HG02610 (cell line): ENCODE results near the gene PMM2.
A peak's percentile ranks its signal among the peaks of the same experiment; 100 is the strongest.
"Not testable (repeated sequence)": the region's sequence is repeated elsewhere in the genome, so short reads cannot be mapped to it uniquely, and the experiment has no call there.

Experiments
- ATAC-seq: cut with Tn5 transposase; IDR thresholded peaks from one replicate; pipeline ENCODE4 v1.9.1; 2021; ENCODE audit warnings: mild to moderate bottlenecking, moderate library complexity; ENCODE audit not compliant: unreplicated experiment

The PMM2 gene

DNA sequence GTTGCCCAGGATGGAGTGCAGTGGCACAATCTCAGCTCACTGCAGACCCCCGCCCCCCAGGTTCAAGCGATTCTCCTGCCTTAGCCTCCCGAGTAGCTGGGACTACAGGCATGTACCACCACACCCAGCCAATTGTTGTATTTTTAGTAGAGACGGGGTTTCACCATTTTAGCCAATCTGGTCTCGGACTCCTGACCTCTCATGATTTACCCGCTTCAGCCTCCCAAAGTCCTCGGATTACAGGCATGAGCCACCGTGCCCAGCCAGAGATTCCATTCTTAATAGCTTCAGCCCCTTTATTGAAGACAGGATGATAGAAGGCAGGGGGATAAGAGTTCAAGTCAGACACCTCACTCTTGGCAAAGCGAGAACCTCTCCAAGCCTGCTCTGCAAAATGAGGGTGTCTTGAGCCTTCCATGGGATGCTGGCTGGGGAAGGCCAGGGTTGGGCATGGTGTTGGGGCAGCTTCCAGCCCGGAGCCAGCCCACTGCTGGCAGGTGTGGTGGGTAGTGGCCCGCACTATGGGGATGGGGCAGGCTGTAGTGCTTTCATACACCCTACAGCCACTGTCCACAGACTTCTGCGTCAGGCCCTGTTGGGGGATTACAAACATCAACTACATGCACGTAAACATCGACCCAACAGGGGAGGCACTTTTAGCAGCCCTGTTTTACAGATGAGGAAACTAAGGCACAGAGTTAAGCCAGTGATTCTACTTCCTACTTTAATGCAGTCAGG lies 67.7 kb downstream of the PMM2 start:
- no peak for ATAC-seq

DNA sequence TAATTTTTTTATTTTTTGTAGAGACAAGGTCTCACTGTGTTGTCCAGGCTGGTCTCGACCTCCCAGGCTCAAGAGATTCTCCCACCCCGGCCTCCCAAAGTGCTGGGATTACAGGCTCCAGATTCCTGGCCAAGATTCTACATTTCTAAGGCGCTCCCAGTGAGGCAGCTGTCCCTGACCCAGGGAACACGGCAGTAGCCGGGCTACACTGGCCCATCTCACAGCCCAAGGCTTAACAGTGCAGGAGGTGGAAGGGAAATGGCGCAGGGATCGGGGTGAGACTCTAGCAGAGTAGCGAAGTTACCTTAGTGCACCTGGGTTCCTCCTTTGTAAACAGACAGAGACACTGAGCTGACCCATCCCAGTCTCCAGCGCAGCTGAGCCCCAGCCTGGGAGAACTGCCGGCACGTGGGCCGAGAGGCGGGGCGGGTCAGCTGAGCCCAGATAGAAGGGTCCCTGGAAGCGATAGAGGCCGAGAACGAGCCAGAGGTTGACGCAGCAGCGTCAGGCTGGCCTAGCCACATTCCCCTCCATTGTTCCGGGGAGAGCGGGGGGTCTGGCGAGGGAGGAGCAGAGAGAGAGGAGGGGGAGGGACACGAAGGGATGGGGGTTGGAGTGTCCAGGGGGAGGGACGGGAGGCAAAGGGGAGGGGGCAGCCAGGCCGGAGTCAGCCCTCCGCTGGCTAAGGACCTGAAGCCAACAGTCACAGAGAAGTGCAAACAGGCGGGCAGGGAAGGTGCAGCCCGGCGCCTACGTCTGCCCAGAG lies 68.7 kb downstream of the PMM2 start:
- ATAC-seq, result no peak

DNA sequence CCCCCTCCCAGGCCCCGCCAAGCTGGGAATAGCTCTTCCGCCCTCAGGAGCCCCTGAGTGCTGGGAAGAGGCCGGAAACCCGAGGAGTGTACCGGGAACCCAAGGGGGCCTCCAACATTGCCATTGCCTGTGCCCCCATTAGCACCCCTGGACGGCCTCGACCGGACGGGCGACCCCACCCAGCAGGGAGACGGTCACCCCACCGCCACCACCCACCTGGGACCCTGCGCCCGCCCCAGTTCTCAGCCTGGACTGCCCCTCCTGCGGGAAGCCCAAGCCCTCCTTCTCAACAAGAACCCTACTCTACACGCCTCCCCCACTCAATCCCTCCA lies 69.2 kb downstream of the PMM2 start:
- no peak for ATAC-seq

DNA sequence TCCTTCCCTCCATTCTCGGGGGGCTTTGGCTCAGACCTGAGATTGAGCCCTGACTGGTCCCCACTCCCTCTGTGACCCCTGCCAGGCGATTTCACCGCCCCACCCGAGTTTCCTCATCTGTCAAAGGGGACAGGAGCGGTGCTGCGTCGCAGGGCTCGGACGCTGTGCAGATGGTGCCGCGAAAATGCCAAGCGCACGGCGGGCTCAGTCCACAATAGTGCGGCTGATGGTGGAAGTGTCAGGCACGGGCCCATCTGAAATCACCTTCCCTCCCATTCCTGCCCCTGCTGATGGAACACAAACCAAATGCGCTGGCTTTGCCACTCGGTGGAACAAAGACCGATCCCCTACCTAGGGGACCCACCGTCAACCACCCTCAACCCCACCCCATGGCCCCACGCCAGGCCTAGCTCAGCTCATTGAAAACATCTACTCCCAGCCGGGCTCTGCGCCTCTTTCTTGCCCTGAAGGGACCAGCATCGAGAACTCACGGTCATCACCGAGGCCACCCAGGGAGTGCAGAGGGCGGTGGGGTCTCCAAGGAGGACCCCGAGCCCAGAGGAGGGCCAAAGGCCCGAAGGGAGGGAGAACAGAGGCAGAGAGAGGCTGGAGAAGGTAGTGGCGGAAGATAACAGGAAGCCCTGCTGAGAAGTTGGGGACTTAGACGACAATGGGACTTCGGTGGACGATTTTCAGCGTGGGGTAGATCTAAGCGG lies 69.7 kb downstream of the PMM2 start:
- ATAC-seq, result no peak

- no peak for ATAC-seq
These were observed 70.3 kb downstream of the PMM2 start for GRCh38 chr16:8867932-8868415.

DNA sequence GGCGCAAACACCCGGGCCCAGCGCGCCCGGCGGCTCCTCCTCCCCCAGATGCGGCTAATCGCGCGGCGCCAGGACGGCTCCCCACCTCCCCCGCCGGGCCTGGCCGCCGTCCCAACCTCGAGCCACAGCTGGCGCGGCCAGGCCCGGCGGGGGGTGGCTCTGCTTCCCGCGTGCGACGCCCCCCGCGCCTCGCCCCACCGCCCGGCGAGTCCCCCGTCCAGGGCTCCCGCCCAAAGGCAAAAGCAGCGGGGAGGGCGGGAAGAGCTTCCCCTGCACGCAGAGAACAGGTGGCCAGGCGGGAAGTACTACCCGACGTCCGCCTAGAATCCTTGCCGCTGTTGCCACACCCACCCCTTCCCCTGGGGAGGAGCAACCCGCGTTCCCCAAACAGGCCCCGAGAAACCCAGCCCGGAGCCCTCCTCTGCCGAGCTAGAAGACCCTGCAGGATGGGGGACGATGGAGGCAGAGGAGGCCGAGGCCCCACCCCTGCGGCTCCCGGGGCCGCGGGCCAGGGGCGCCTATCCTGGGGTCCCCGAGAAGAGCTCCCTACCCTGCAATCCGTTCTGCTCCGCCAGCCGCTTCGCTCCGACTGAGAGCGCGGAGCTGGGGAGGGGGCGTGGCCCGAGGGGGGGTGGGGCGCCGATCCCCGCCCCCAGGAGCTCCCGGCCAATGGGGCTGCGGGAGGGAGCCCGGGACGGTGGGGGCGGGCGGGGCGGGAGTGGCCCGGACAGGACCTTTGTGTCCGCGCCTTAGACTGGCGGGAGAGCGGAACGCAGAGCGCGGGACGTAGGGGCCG lies 71.0 kb downstream of the PMM2 start, which contains the start of gene CARHSP1:
TSS of gene CARHSP1 (minus strand) at position 591 of the 796 bp plus-strand sequence. CDS start 9,678 bp downstream, outside the sequence.
- peak; percentile 64 for ATAC-seq

DNA sequence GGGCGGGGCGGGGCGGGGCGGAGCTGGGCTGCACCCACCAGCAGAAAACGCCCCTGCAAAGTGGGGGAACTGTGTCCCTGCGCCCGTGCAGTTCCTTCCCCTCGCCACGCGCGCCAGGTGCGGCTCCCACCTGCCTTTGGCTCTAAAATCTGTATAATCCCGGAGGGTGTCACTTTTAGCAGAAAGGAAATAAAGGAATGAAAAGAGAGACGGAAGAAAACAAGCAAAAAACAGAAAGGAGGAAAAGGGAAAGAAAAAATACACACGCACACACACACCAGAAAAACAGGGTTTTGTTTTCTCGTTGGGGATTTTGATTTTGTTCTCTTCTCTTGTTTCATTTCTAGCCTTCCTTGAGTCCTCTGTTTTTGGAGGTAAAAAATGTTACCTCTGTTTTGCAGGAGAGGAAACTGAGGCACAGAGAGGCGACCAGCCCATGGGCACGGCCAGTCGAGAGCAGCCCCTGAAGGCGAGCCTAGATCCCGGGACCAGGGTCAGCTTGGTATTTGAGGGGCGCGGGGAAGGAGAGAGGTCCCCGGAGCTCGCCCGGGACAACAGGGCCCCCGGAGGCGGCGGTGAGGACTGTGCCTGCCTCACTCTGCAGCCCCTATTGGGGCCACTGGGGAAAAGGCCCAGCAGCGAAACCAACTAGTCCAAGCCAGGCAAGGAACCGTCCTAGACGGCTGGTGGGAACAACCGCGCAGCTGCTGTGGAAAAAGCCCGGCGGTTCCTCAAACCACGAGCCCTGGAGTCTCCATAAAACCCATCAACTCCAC lies 71.8 kb downstream of the PMM2 start:
- ATAC-seq, result no peak

GRCh38 chr16:8869988-8870241 lies 72.3 kb downstream of the PMM2 start:
- not testable (repeated sequence) for ATAC-seq

GRCh38 chr16:8872071-8872470 lies 74.4 kb downstream of the PMM2 start:
- ATAC-seq, result no peak

- ATAC-seq, result no peak
These were observed 75.6 kb downstream of the PMM2 start for GRCh38 chr16:8872967-8873865.

DNA sequence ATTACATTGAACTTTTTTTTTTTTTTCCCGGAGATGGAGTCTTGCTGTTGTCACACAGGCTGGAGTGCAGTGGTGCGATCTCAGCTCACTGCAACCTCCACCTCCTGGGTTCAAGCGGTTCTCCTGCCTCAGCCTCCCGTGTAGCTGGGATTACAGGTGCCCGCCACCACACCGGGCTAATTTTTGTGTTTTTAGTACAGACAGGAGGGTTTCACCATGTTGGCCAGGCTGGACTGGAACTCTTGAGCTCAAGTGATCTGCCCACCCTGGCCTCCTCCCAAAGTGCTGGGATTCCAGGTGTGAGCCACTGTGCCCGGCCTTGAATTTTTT lies 76.2 kb downstream of the PMM2 start:
- not testable (repeated sequence) for ATAC-seq

DNA sequence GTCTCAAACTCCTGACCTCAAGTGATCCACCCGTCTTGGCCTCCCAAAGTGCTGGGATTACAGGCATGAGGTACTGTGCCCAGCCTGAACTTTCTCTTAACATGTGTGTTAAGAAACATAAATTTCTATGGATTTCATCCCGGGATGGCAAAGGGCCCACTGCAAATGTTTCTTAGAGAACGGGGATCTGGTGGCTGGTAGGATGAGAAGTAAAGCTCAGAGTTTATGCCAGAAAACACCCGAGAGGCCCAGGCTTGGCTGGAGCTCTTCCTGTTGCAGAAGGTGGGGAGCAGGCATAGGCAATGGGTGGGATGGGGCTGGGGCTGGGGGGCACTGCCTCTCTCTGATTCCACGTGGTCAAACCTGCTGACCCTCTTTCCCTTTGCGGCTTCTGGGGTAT lies 76.7 kb downstream of the PMM2 start:
- no peak for ATAC-seq

DNA sequence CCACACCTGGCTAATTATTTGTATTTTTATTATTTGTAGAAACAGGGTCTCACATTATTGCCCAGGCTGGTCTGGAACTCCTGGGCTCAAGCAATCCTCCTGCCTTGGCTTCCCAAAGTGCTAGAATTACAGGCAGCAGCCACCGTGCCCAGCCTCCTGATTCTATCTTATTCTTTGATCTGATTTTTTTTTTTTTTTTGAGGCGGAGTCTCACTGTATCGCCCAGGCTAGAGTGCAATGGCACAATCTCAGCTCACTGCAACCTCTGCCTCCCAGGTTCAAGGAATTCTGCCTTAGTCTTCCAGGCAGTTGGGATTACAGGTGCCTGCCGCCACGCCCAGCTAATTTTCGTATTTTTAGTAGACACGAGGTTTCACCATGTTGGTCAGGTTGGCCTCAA lies 77.7 kb downstream of the PMM2 start:
- not testable (repeated sequence) for ATAC-seq

DNA sequence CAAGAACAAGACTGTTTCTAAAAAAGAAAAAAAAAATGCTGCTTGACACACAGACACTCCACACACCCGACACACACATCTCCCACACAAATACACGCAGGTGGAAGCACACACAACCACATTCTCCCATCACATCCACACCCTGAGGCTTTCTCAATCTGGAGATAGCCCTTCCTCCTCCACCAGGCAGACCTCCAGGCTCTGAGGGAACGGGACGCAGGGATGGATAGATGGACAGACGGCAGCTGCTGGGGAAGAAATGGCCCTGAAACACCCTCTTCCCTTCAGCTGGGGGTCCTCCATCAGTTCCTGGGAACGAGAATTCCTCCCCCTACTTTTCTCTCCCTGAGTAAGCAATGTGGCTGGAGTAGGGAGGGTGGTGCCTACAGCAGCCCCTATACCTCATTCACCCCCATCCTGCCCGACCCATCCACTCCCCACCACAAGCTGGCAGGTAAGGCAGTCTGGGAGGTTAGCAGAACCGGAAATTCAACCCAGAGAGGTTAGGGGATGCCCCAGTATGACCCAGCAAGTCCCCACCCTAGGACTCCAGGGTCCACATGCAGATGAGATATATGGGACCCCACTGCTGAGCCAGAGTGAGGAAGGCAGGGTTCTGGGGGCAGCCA lies 80.4 kb downstream of the PMM2 start:
- ATAC-seq, result no peak

- no peak for ATAC-seq
These were observed 80.9 kb downstream of the PMM2 start for GRCh38 chr16:8878523-8878911.

DNA sequence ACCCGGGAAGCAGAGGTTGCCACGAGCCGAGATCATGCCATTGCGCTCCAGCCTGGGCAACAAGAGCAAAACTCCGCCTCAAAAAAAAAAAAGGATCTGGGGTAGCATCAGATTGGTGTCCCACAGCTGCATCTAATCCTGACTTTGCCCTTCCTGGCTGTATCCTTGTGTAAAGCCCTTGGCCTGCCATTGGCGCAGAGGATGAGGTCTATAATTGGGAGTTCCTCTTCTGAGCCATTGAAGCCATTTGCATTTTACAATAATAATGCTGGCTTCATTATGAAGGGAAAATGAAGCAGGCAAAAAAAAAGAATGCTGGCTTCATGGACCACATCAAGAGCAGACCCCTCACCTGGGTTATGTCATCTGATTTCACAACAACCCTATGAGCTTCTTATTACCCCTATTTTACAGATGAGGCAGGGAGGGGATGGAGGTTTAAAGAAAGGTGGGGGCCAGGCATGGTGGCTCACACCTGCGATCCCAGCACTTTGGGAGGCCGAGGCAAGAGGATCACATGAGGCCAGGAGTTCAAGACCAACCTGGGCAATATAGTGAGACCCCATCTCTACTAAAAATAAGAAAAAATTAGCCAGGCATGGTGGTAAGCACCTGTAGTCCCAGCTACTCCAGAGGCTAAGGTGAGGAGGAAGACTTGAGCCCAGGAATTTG lies 83.3 kb downstream of the PMM2 start:
- no peak for ATAC-seq

DNA sequence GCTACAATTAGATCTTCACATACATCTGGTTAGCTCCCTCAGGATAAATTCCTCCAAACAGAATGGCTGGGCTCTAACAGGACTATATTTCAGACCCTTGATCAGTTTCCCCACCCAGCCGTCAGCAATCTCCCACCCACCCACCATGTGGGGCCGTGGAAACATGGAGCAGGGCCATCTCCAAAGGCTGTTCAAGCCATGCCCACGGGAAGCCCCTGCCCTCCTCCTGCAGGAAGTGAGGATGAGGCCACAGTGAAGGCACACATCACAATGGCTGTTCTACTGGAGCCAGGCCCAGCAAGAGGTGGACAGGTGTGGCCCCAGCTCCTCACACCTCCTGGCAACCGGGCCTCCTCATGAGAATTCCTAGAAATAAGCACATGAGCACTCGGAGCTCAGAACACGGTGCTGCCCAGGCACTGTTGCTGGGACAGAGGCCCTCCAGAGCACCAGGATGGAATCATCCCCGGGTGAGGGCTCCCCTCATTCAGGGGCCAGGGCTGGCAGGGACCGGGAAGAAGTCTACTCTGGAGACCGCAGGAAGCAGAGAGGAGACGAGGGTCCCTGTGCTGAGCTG lies 84.5 kb downstream of the PMM2 start, which contains the start of gene LITAFD:
TSS of gene LITAFD (plus strand) at position 311 of the 577 bp plus-strand sequence. CDS start 2,005 bp downstream, outside the sequence.
- ATAC-seq, result no peak
